ENCODE data around the gene UCHL5. TPM values are rescaled to one million over a fixed set of nuclear protein-coding genes. Genes with fewer than 3 reads are reported as not detected.
A peak's percentile ranks its signal among the peaks of the same experiment; 100 is the strongest.

The UCHL5 gene
- total and polyA plus RNA-seq, 2 of the 13 experiments (the other 11 are each of a cell fraction or from before 2014, with no cell fraction given): 18.2 to 44.1 TPM

- TF ChIP-seq DRAP1 (CRISPR knock-in tag; IDR thresholded peaks at IDR 0.05) (peak; percentile 57), NR2C2 (CRISPR knock-in tag; IDR thresholded peaks at IDR 0.05; ENCODE audit: borderline replicate concordance) (peak; percentile 33; the same call in 1 of the 2 replicates), MED1 (CRISPR knock-in tag; IDR thresholded peaks at IDR 0.05) (peak; percentile 66), JDP2 (CRISPR knock-in tag; IDR thresholded peaks at IDR 0.05; ENCODE audit: borderline replicate concordance) (no peak), AHDC1 (CRISPR knock-in tag; IDR thresholded peaks at IDR 0.05; ENCODE audit: borderline replicate concordance) (no peak), NR1H2 (CRISPR knock-in tag; IDR thresholded peaks at IDR 0.05; ENCODE audit: borderline replicate concordance, low read depth) (no peak), ATM (IDR thresholded peaks at IDR 0.05; ENCODE audit: borderline replicate concordance) (no peak), ZNF501 (CRISPR knock-in tag; IDR thresholded peaks at IDR 0.05) (peak; percentile 69; the same call in 1 of the 2 replicates), HNRNPUL1 (IDR thresholded peaks at IDR 0.05; ENCODE audit: low read depth, low read length) (no peak), AGO2 (optimal IDR thresholded peaks at IDR 0.05; ENCODE audit: low read depth, low read length) (peak; percentile 32), HNRNPLL (IDR thresholded peaks at IDR 0.05; ENCODE audit: low read depth, low read length, poor library complexity, severe bottlenecking) (peak; percentile 84), ZNF232 (CRISPR knock-in tag; IDR thresholded peaks at IDR 0.05; ENCODE audit: borderline replicate concordance) (no peak), KLF16 (CRISPR knock-in tag; IDR thresholded peaks at IDR 0.05) (peak in 1 of 2 experiments; percentile 58; a peak in 2 of 4 replicates), KLF11 (CRISPR knock-in tag; IDR thresholded peaks at IDR 0.05) (0 out of 2 replicates have a peak, but pooled peaks have one; percentile 2), TCF12 (IDR thresholded peaks at IDR 0.05) (no peak), TCF12 (CRISPR knock-in tag; IDR thresholded peaks at IDR 0.05) (0 out of 2 replicates have a peak, but pooled peaks have one; percentile 65), EED (CRISPR knock-in tag; IDR thresholded peaks at IDR 0.05) (peak; percentile 19; the same call in 1 of the 2 replicates), ZNF670 (CRISPR knock-in tag; IDR thresholded peaks at IDR 0.05; ENCODE audit: borderline replicate concordance) (peak; percentile 24; the same call in 1 of the 2 replicates), ZNF431 (CRISPR knock-in tag; IDR thresholded peaks at IDR 0.05; ENCODE audit: borderline replicate concordance, low read depth) (peak; percentile 69; the same call in 1 of the 2 replicates), MIXL1 (CRISPR knock-in tag; IDR thresholded peaks at IDR 0.05) (no peak), ZNF205 (CRISPR knock-in tag; IDR thresholded peaks at IDR 0.05) (peak; percentile 85)
- TF ChIP-seq, protein P1, sequence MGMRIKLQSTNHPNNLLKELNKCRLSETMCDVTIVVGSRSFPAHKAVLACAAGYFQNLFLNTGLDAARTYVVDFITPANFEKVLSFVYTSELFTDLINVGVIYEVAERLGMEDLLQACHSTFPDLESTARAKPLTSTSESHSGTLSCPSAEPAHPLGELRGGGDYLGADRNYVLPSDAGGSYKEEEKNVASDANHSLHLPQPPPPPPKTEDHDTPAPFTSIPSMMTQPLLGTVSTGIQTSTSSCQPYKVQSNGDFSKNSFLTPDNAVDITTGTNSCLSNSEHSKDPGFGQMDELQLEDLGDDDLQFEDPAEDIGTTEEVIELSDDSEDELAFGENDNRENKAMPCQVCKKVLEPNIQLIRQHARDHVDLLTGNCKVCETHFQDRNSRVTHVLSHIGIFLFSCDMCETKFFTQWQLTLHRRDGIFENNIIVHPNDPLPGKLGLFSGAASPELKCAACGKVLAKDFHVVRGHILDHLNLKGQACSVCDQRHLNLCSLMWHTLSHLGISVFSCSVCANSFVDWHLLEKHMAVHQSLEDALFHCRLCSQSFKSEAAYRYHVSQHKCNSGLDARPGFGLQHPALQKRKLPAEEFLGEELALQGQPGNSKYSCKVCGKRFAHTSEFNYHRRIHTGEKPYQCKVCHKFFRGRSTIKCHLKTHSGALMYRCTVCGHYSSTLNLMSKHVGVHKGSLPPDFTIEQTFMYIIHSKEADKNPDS (CRISPR knock-in tag; IDR thresholded peaks at IDR 0.05): no peak
Measured at GRCh38 chr1:193104907-193105820, 46.0 kb upstream of the UCHL5 start, which contains the start of gene GLRX2 (continued).

Measured in HepG2 (cell line).